ENCODE results near the gene SYK. TPM values are rescaled to one million over a fixed set of nuclear protein-coding genes. Genes with fewer than 3 reads are reported as not detected.

The SYK gene
- total RNA-seq: not detected in 2 replicates

GRCh38 chr9:90801241-90801972, at the start of gene SYK:
Gene SYK (plus strand): TSS chr9:90801819. CDS start chr9:90843899, 42,080 bp downstream.

Other genes with a start within 250 kb of the SYK start
- gene DIRAS2, start 159.0 kb upstream of the SYK start, total RNA-seq: not detected in 2 replicates